Measurements from ENCODE around the gene APOBEC3F. TPM values are rescaled to one million over a fixed set of nuclear protein-coding genes. Genes with fewer than 3 reads are reported as not detected.
"Not testable (repeated sequence)": the region's sequence is repeated elsewhere in the genome, so short reads cannot be mapped to it uniquely, and the experiment has no call there.

APOBEC3F gene
- polyA plus RNA-seq, 1 experiment: 7.9 TPM

- no peaks in the 10 kb centered on the region for H3K9me3 ChIP-seq (ENCODE audit: control insufficient read depth, insufficient read depth, low read length)
- ChIA-PET POLR2A (no interaction called here), CTCF (no interaction called here)
- TF ChIP-seq CTCF (IDR thresholded peaks at IDR 0.05; ENCODE audit: low read depth, low read length): no peak
- no peak overlapping the region for H3K4me3 ChIP-seq (ENCODE audit: low read depth, low read length)
- no peak overlapping the region for H3K27ac ChIP-seq (ENCODE audit: low read depth, low read length)
- no peaks in the 10 kb centered on the region for H3K27me3 ChIP-seq (ENCODE audit: control insufficient read depth, insufficient read depth, low read length)
- no peak for DNase-seq (ENCODE audit: low read depth, low spot score)
Measured at GRCh38 chr22:39016592-39016991, 24.1 kb upstream of the APOBEC3F start.

- DNase-seq (ENCODE audit: low read depth, low spot score): no peak
- no peak for TF ChIP-seq CTCF (IDR thresholded peaks at IDR 0.05; ENCODE audit: low read depth, low read length)
- Histone ChIP-seq H3K27me3 (ENCODE audit: control insufficient read depth, insufficient read depth, low read length) (no peaks in the 10 kb centered on the region), H3K27ac (ENCODE audit: low read depth, low read length) (no peak overlapping the region), H3K9me3 (ENCODE audit: control insufficient read depth, insufficient read depth, low read length) (no peaks in the 10 kb centered on the region), H3K4me3 (ENCODE audit: low read depth, low read length) (no peak overlapping the region)
- ChIA-PET POLR2A (no interaction called here), CTCF (no interaction called here)
Measured at GRCh38 chr22:39017596-39018365, 22.9 kb upstream of the APOBEC3F start.

- H3K27me3 ChIP-seq (ENCODE audit: control insufficient read depth, insufficient read depth, low read length); H3K9me3 ChIP-seq (ENCODE audit: control insufficient read depth, insufficient read depth, low read length); CTCF ChIA-PET; DNase-seq (ENCODE audit: low read depth, low spot score); H3K4me3 ChIP-seq (ENCODE audit: low read depth, low read length); H3K27ac ChIP-seq (ENCODE audit: low read depth, low read length); POLR2A ChIA-PET: not testable (repeated sequence)
Measured at GRCh38 chr22:39020021-39020651, 20.5 kb upstream of the APOBEC3F start.

- ChIA-PET CTCF (interaction anchor here (0.6 to 1.0 kb wide), 2 partner anchors 14 to 253 kb away, joined by 3 read pairs; no protein-coding TSS in a partner anchor), POLR2A (no interaction called here)
- H3K27me3 ChIP-seq (ENCODE audit: control insufficient read depth, insufficient read depth, low read length): no peaks in the 10 kb centered on the region
- peak overlapping the region; percentile 12; the same call in 1 of the 2 replicates for H3K4me3 ChIP-seq (ENCODE audit: low read depth, low read length)
- DNase-seq (ENCODE audit: low read depth, low spot score): no peak
- no peak overlapping the region for H3K27ac ChIP-seq (ENCODE audit: low read depth, low read length)
- TF ChIP-seq CTCF (IDR thresholded peaks at IDR 0.05; ENCODE audit: low read depth, low read length): no peak
- H3K9me3 ChIP-seq (ENCODE audit: control insufficient read depth, insufficient read depth, low read length): no peaks in the 10 kb centered on the region
Measured at GRCh38 chr22:39021552-39022250, 19.0 kb upstream of the APOBEC3F start.

GRCh38 chr22:39024519-39025308, 15.9 kb upstream of the APOBEC3F start:
- DNase-seq (ENCODE audit: low read depth, low spot score): no peak
- TF ChIP-seq CTCF (IDR thresholded peaks at IDR 0.05; ENCODE audit: low read depth, low read length): no peak
- no peak overlapping the region for H3K27ac ChIP-seq (ENCODE audit: low read depth, low read length)
- no peak overlapping the region for H3K4me3 ChIP-seq (ENCODE audit: low read depth, low read length)
- ChIA-PET CTCF (no interaction called here), POLR2A (no interaction called here)
- no peaks in the 10 kb centered on the region for H3K27me3 ChIP-seq (ENCODE audit: control insufficient read depth, insufficient read depth, low read length)
- H3K9me3 ChIP-seq (ENCODE audit: control insufficient read depth, insufficient read depth, low read length): no peaks in the 10 kb centered on the region

Measured in AG04450 (cell line).